ENCODE data around the gene METTL23.
A peak's percentile ranks its signal among the peaks of the same experiment; 100 is the strongest.
"Not testable (repeated sequence)": the region's sequence is repeated elsewhere in the genome, so short reads cannot be mapped to it uniquely, and the experiment has no call there.

METTL23 gene

GRCh38 chr17:76710863-76711611 lies 15.6 kb upstream of the METTL23 start, which contains the start of gene MXRA7:
MXRA7 (minus strand) TSS chr17:76710965; CDS start chr17:76710946, 19 bp downstream.
- peak within 1 kb of the TSS; percentile 69; the same call in 1 of the 2 replicates for H2AFZ ChIP-seq (ENCODE audit: low read length)
- no peak for TF ChIP-seq EZH2phosphoT487 (IDR thresholded peaks at IDR 0.05; ENCODE audit: borderline replicate concordance)
- TF ChIP-seq, protein P1, sequence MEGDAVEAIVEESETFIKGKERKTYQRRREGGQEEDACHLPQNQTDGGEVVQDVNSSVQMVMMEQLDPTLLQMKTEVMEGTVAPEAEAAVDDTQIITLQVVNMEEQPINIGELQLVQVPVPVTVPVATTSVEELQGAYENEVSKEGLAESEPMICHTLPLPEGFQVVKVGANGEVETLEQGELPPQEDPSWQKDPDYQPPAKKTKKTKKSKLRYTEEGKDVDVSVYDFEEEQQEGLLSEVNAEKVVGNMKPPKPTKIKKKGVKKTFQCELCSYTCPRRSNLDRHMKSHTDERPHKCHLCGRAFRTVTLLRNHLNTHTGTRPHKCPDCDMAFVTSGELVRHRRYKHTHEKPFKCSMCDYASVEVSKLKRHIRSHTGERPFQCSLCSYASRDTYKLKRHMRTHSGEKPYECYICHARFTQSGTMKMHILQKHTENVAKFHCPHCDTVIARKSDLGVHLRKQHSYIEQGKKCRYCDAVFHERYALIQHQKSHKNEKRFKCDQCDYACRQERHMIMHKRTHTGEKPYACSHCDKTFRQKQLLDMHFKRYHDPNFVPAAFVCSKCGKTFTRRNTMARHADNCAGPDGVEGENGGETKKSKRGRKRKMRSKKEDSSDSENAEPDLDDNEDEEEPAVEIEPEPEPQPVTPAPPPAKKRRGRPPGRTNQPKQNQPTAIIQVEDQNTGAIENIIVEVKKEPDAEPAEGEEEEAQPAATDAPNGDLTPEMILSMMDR (conservative IDR thresholded peaks at IDR 0.05; ENCODE audit: low read length), result no peak

DNA sequence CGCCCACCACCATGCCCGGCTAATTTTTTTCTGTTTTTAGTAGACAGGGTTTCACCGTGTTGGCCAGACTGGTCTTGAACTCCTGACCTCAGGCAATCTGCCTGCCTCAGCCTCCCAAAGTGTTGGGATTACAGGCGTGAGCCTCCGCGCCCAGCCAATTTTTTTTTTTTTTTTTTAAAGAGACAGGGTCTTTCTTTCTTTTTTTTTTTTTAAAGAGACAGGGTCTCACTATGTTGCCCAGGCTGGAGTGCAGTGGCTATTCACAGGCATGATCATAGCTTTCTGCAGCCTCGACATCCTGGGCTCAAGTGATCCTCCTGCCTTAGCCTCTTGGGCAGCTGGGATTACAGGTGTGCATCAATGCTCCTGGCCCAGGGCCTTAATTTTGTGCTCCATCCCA lies 14.3 kb upstream of the METTL23 start:
- H2AFZ ChIP-seq (ENCODE audit: low read length); H3K9me3 ChIP-seq (ENCODE audit: insufficient read depth, low read depth, low read length); H3K27me3 ChIP-seq (ENCODE audit: insufficient read depth, low read length, poor library complexity, severe bottlenecking); H3K9ac ChIP-seq (ENCODE audit: low read depth, low read length, poor library complexity, severe bottlenecking); H4K20me1 ChIP-seq (ENCODE audit: insufficient read depth, low read length, poor library complexity, severe bottlenecking); H3F3A ChIP-seq (ENCODE audit: low read depth); H3K9me2 ChIP-seq (replicated peaks; ENCODE audit: low read depth, low read length); H3K4me3 ChIP-seq (ENCODE audit: low read length, poor library complexity, severe bottlenecking): not testable (repeated sequence)
- Histone ChIP-seq H3K4me2 (ENCODE audit: low read depth, low read length, poor library complexity, severe bottlenecking) (peak overlapping the region; percentile 72), H3K4me1 (ENCODE audit: insufficient read depth, low read length, poor library complexity, severe bottlenecking) (peaks cover 41% of the 10 kb centered on the region), H3K36me3 (ENCODE audit: insufficient read depth, low read length) (peaks cover 28% of the 10 kb centered on the region; the same call in 1 of the 2 replicates), H3K79me2 (ENCODE audit: insufficient read depth, low read length) (peaks cover 14% of the 10 kb centered on the region; the same call in 1 of the 2 replicates)

More at GRCh38 chr17:76710863-76711611, 15.6 kb upstream of the METTL23 start, which contains the start of gene MXRA7:
- Histone ChIP-seq H3K79me2 (ENCODE audit: insufficient read depth, low read length) (peaks cover 9% of the 10 kb centered on the region; the same call in 1 of the 2 replicates), H3K36me3 (ENCODE audit: insufficient read depth, low read length) (peaks cover 16% of the 10 kb centered on the region; the same call in 1 of the 2 replicates), H3K9ac (ENCODE audit: low read depth, low read length, poor library complexity, severe bottlenecking) (peak within 1 kb of the TSS; percentile 52), H4K20me1 (ENCODE audit: insufficient read depth, low read length, poor library complexity, severe bottlenecking) (no peaks in the 10 kb centered on the region), H3F3A (ENCODE audit: low read depth) (peaks cover 3% of the 10 kb centered on the region; the same call in 1 of the 2 replicates), H3K4me3 (ENCODE audit: low read length, poor library complexity, severe bottlenecking) (peak within 1 kb of the TSS; percentile 69), H3K9me2 (replicated peaks; ENCODE audit: low read depth, low read length) (no peaks in the 10 kb centered on the region), H3K4me2 (ENCODE audit: low read depth, low read length, poor library complexity, severe bottlenecking) (peak within 1 kb of the TSS; percentile 87), H3K9me3 (ENCODE audit: insufficient read depth, low read depth, low read length) (no peaks in the 10 kb centered on the region), H3K4me1 (ENCODE audit: insufficient read depth, low read length, poor library complexity, severe bottlenecking) (peaks cover 37% of the 10 kb centered on the region), H3K27me3 (ENCODE audit: insufficient read depth, low read length, poor library complexity, severe bottlenecking) (no peaks in the 10 kb centered on the region)

DNA sequence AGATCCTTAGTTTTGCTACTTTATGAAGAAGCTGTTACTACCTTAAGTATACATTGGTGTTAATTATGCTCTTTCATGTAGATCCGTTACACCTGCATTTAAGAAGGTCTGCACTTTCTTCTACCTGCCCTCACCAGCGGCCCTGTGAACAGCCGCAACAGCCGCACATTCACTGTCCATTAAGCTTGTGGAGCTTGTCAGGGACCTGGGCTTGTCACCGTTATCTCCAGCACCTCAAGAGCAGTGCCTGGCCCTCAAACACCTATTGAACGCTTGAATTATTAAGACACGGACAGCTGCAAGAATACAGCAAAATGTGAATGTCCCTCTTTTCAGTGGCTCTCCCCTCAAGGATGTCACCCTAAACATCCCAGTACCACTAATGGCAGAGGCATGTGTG lies 12.9 kb upstream of the METTL23 start:
- Histone ChIP-seq H3K4me3 (ENCODE audit: low read length, poor library complexity, severe bottlenecking) (no peak overlapping the region), H2AFZ (ENCODE audit: low read length) (no peak overlapping the region), H3F3A (ENCODE audit: low read depth) (peaks cover 6% of the 10 kb centered on the region; the same call in 1 of the 2 replicates), H3K4me2 (ENCODE audit: low read depth, low read length, poor library complexity, severe bottlenecking) (no peak overlapping the region), H3K79me2 (ENCODE audit: insufficient read depth, low read length) (peaks cover 14% of the 10 kb centered on the region; the same call in 1 of the 2 replicates), H4K20me1 (ENCODE audit: insufficient read depth, low read length, poor library complexity, severe bottlenecking) (no peaks in the 10 kb centered on the region), H3K9me2 (replicated peaks; ENCODE audit: low read depth, low read length) (no peaks in the 10 kb centered on the region), H3K9me3 (ENCODE audit: insufficient read depth, low read depth, low read length) (no peaks in the 10 kb centered on the region), H3K4me1 (ENCODE audit: insufficient read depth, low read length, poor library complexity, severe bottlenecking) (peaks cover 41% of the 10 kb centered on the region), H3K36me3 (ENCODE audit: insufficient read depth, low read length) (peaks cover 38% of the 10 kb centered on the region; the same call in 1 of the 2 replicates), H3K9ac (ENCODE audit: low read depth, low read length, poor library complexity, severe bottlenecking) (peak overlapping the region; percentile 13), H3K27me3 (ENCODE audit: insufficient read depth, low read length, poor library complexity, severe bottlenecking) (no peaks in the 10 kb centered on the region)
- no peak for TF ChIP-seq EZH2phosphoT487 (IDR thresholded peaks at IDR 0.05; ENCODE audit: borderline replicate concordance)
- TF ChIP-seq, protein P1 (conservative IDR thresholded peaks at IDR 0.05; ENCODE audit: low read length), result no peak
